ENCODE results near the gene ATP6V0B. TPM values are rescaled to one million over a fixed set of nuclear protein-coding genes. Genes with fewer than 3 reads are reported as not detected.

Gene ATP6V0B
- total and polyA plus RNA-seq, 2 of the 13 experiments (the other 11 are each of a cell fraction or from before 2014, with no cell fraction given), result 157 to 161 TPM

GRCh38 chr1:43947874-43948437 lies 26.8 kb upstream of the ATP6V0B start (continued):
- TF ChIP-seq ZNF337 (CRISPR knock-in tag; IDR thresholded peaks at IDR 0.05; ENCODE audit: borderline replicate concordance, low read depth) (no peak), ZKSCAN1 (IDR thresholded peaks at IDR 0.05; ENCODE audit: low read length) (no peak), ZNF703 (CRISPR knock-in tag; IDR thresholded peaks at IDR 0.05; ENCODE audit: borderline replicate concordance) (no peak), THYN1 (CRISPR knock-in tag; IDR thresholded peaks at IDR 0.05; ENCODE audit: borderline replicate concordance, low read depth) (no peak), POLR2A (IDR thresholded peaks at IDR 0.05; ENCODE audit: insufficient read depth in 1 of 2, low read depth in 2 of 2, low read length in 2 of 2) (0 out of 4 replicates have a peak, but pooled peaks of 1 of the 2 experiments have one; percentile 11), HNF4G (IDR thresholded peaks at IDR 0.05; ENCODE audit: borderline replicate concordance, low read depth, low read length) (peak; percentile 27; the same call in 1 of the 2 replicates), HNF4G (CRISPR knock-in tag; IDR thresholded peaks at IDR 0.05; ENCODE audit: borderline replicate concordance, low read depth) (no peak), ISX (CRISPR knock-in tag; conservative IDR thresholded peaks at IDR 0.05) (no peak), ZNF414 (CRISPR knock-in tag; IDR thresholded peaks at IDR 0.05) (no peak), ZNF264 (CRISPR knock-in tag; IDR thresholded peaks at IDR 0.05) (0 out of 2 replicates have a peak, but pooled peaks have one; percentile 31), SALL2 (CRISPR knock-in tag; IDR thresholded peaks at IDR 0.05) (0 out of 2 replicates have a peak, but pooled peaks have one; percentile 37), ZNF142 (CRISPR knock-in tag; IDR thresholded peaks at IDR 0.05) (0 out of 2 replicates have a peak, but pooled peaks have one; percentile 38), E2F1 (CRISPR knock-in tag; IDR thresholded peaks at IDR 0.05) (no peak), REST (IDR thresholded peaks at IDR 0.05; ENCODE audit: borderline replicate concordance in 1 of 2, low read depth in 1 of 2, low read length in 2 of 2) (no peak), DNMT3B (CRISPR knock-in tag; conservative IDR thresholded peaks at IDR 0.05) (no peak), ATAD3A (CRISPR knock-in tag; IDR thresholded peaks at IDR 0.05) (no peak), HDAC6 (IDR thresholded peaks at IDR 0.05; ENCODE audit: low read depth, low read length) (no peak), SAP130 (CRISPR knock-in tag; IDR thresholded peaks at IDR 0.05; ENCODE audit: low read depth) (peak; percentile 17; the same call in 1 of the 2 replicates), ZNF260 (CRISPR knock-in tag; IDR thresholded peaks at IDR 0.05; ENCODE audit: borderline replicate concordance, low read depth) (no peak)

Measured in HepG2 (cell line).